GM21529 (cell line): ENCODE measurements around the gene ZBTB17.
"Not testable (repeated sequence)": the region's sequence is repeated elsewhere in the genome, so short reads cannot be mapped to it uniquely, and the experiment has no call there.

ENCODE experiments used
- ATAC-seq: cut with Tn5 transposase; IDR thresholded peaks from one replicate; pipeline ENCODE4 v1.9.1; 2021; ENCODE audit not compliant: unreplicated experiment

The ZBTB17 gene

GRCh38 chr1:16011936-16012589 is 36.2 kb upstream of the ZBTB17 start:
- ATAC-seq, result no peak

GRCh38 chr1:16010837-16011236 is 34.9 kb upstream of the ZBTB17 start:
- no peak for ATAC-seq

GRCh38 chr1:16009678-16010077 is 33.8 kb upstream of the ZBTB17 start:
- no peak for ATAC-seq

- no peak for ATAC-seq
Observed at GRCh38 chr1:16009030-16009460, 33.1 kb upstream of the ZBTB17 start.

GRCh38 chr1:16007671-16008341 is 31.9 kb upstream of the ZBTB17 start:
- ATAC-seq, result no peak

GRCh38 chr1:16006552-16007485 is 30.9 kb upstream of the ZBTB17 start:
- ATAC-seq, result no peak

- no peak for ATAC-seq
Observed at GRCh38 chr1:16006010-16006409, 30.1 kb upstream of the ZBTB17 start.

- no peak for ATAC-seq
Observed at GRCh38 chr1:16005597-16005996, 29.7 kb upstream of the ZBTB17 start.

- ATAC-seq, result not testable (repeated sequence)
Observed at GRCh38 chr1:16001274-16001673, 25.4 kb upstream of the ZBTB17 start.

GRCh38 chr1:15998929-15999328 is 23.0 kb upstream of the ZBTB17 start:
- ATAC-seq, result no peak

- ATAC-seq, result no peak
Observed at GRCh38 chr1:15997637-15998280, 21.9 kb upstream of the ZBTB17 start.

- ATAC-seq, result no peak
Observed at GRCh38 chr1:15997076-15997585, 21.2 kb upstream of the ZBTB17 start.

- ATAC-seq, result no peak
Observed at GRCh38 chr1:15994590-15995351, 18.9 kb upstream of the ZBTB17 start.

GRCh38 chr1:15994081-15994480 is 18.2 kb upstream of the ZBTB17 start:
- no peak for ATAC-seq

- no peak for ATAC-seq
Observed at GRCh38 chr1:15993666-15994065, 17.8 kb upstream of the ZBTB17 start.

GRCh38 chr1:15992582-15993500 is 16.9 kb upstream of the ZBTB17 start:
- no peak for ATAC-seq

GRCh38 chr1:15992187-15992553 is 16.3 kb upstream of the ZBTB17 start:
- ATAC-seq, result no peak

- ATAC-seq, result no peak
Observed at GRCh38 chr1:15991427-15992186, 15.7 kb upstream of the ZBTB17 start.
